Measurements from ENCODE around the gene ALDH9A1.

Gene ALDH9A1

DNA sequence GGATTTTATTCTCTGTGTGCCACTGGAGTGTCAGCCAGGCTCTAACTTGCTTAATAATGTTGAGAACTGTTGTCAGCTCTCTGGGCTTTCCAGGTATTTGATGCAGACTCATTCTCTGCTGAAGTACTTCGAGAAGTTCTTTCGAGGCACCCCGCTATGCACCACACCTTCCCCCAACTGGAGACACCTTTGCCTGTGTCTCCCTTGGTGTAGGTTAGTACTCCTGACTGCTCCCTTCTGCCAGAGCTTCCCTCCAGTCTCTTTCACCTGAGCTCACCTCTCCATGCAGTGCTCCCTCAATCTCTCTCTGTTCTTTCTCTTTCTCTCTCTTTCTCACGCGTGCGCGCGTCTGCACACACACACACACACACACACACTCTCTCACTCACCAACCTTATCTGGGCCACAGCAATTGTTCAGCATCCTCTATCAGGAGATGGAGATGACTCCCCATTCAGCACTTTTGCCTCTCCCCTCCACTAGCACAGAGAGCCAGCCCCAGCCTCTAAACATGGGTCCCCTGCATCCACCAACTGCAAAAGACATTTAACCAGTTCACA is 81.3 kb downstream of the ALDH9A1 start:
- DNase-seq, result no peak

GRCh38 chr1:165616054-165616612 is 82.2 kb downstream of the ALDH9A1 start:
- DNase-seq, result no peak
